Activated CD4-positive, alpha-beta T cell treated with anti-CD3 and anti-CD28 coated beads, Interleukin-2, Interleukin-6, amounts not matched to agents 100 ng/mL and 50 ng/mL, durations not matched to agents 16 hours and 8 hours (primary cell): ENCODE measurements around the gene LRP1-AS.

ENCODE experiments used
- DNase-seq: peaks from one replicate; pipeline ENCODE4 v3.0.0-alpha.2; 2020

LRP1-AS gene

DNA sequence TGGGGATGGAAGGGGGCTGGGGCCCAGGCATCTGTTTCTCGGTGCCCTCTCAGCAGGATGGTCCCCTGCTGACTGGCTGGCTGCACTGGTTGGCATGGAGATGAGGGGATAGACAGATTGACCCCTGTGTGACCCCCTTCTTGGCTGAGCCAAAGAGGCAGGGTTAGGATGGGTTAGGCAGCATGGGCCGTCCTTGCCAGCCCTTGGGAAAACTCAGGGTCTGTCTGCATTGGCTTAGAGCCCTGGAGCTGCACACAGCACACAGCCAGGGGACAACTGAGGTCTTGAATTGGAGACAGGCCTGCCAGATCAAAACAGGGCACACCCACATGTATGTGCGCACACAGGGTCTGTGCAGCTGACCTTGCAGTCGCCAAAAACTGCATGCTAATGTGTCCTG is 11.2 kb upstream of the LRP1-AS start:
- no peak for DNase-seq

DNA sequence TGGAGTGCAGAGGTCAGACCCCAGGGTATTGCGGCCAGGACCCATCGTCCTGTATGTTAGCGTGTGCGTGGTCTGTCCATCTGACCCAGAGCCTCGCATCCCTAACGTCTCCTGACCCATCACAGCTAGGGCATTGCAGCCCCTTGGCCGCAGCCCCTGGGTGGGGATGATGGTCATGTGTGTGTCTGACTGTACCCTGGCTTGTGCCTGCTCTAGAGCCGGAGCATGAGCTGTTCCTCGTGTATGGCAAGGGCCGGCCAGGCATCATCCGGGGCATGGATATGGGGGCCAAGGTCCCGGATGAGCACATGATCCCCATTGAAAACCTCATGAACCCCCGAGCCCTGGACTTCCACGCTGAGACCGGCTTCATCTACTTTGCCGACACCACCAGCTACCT is 10.8 kb upstream of the LRP1-AS start:
- DNase-seq = no peak

DNA sequence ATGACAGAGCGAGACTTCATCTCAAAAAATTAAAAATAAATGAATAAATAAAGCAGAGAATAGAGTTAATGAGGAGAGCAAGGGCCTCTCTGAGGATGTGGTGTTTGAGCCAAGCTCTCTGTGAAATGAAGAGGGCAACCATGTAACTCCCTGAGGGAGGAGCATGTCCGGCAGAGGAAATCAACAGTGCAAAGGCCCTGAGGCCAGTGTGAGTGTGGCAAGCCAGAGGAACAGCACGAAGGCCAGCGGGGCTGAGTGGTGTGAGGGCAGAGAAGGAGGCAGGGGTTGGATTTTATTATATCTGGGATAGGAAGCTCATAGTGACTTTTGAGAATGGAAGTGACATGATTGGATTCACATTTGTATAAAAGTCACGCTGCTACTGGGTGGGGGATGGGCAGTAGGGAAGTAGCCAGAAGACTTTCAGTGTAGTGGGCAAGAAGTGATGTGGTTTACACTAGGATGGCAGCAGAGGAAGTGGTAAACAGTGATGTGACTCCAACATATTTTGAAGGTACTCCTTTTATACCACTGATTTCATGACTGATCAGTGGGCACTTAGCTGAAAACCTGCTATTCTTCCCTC is 10.3 kb upstream of the LRP1-AS start:
- DNase-seq = no peak

DNA sequence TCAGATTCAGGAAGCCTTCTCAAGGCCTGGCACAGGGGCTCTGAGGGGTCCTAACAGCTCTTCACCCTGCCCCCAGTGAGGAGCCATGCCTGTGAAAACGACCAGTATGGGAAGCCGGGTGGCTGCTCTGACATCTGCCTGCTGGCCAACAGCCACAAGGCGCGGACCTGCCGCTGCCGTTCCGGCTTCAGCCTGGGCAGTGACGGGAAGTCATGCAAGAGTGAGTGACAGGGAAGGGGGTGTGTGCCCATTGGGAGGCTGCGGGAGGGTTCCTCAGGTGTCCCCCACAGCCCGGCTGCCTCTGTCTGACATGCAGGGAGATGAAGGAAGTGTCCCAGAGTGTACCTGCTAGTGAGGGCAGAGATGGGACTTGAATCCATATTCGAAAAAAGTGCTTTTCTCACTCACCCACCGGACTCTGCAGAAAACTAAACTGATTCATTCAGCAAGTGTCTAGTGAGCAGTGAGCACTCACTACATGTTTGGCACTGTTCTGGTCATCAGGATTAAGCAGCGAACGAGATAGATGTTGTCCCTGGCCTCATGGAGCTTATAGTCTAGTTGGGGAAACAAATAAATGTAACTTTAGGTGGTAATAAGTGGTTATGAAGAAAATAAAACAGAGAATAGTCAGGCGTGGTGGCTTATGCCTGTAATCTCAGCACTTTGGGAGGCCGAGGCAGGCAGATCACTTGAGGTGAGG is 9.4 kb upstream of the LRP1-AS start:
- no peak for DNase-seq

DNA sequence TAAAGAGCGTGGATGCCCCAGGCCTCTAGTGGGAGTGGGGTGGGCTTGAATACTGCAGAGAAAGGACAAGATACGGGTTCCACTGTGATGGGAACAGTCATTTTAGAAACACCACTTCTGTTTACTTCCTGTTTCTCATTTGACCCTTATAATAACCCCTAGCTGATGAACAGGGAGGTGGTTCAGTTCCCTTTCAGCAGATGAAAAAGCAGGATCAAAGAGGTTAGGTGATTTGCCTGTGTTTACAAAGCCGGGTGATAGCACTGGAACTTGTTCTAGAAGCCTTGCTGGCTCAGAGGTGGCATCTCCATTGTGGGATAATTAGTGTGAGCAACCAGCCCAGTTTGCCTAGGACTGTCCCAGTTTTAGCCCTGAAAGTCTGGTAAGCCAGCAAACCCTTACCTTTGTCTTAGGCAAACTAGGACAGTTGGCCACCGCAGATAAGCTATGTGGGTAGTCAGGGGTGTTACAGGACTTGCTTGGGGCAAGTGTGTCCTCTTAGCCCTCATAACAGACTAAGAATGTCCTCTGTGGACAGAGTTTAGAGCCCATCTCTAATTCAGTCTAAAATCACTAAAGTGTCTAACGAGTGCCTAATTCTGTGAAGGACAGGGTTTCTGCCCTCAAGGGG is 7.5 kb upstream of the LRP1-AS start:
- no peak for DNase-seq

- no peak for DNase-seq
Measured at GRCh38 chr12:57154076-57154475, 6.7 kb upstream of the LRP1-AS start.

DNA sequence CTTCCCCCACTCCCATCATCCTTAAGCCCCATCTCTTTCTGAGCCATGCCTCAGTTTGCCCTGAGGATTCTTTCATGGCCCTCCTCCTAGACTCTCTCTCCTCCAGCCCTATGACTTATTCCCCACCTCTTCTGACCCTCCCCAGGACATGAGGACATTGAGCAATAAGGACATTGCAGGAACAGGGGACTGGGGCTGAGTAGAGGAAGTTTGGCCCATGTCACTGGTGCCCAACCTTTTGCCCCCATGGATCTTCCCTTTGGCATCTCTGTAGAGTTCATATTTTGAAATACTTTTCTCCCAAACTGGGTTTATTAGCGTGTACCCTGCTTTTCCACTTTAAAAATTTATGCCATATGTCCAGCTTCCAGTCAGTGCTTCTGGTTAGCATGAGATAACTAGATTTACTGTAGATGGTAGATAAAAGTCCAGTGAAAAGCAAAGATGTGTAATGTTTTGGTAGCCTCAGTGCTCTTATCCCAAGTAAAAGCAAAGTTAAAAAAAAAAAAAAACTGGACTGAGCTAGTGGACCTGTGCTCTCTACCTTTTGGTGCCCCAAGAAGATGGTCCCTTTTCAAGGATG is 6.1 kb upstream of the LRP1-AS start:
- no peak for DNase-seq

- no peak for DNase-seq
Measured at GRCh38 chr12:57152639-57153038, 5.2 kb upstream of the LRP1-AS start.

DNA sequence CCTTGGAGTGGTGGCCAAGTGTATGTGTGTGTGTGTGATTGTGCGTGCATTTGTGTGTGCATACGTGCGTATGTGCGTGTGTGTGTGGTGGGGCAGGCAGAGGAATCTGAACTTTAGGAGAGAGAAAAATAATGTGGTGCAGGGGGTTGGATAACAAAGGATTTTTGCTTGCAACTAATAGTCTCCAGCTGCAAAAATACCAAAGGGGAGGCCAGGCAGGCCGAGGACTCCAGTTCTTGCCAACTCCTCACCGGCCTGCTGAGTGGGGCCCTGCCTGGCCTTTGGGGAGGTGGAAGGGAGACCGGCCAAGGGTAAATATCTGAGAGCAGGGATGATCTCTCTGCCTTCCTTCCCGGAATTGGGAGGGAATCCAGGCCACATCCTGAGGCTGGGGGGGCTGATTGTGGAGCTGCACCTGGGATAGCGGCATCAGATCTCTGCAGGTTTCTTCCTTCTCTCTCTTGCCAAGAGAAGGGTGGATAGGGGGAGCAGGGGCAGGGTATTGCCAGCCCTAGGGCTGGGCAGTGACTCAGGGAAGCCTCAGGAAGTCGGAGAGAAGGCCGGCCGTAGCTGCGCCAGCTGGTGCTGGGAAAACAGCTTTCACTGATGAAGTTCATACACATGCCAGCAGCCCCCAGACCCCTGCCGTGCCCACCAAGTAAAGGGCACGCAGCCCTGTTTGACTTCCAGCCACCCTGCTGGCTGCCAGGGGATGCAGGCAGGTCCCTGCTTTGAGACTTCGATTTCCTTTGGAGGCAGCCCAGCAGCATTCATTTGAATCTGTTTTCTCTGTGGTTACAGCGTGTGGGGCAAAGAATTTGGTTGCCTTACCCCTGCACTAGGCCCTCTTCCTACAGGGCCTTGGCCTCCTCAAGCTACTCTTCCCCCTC is 4.6 kb upstream of the LRP1-AS start:
- DNase-seq = no peak

GRCh38 chr12:57150400-57151000 is 3.1 kb upstream of the LRP1-AS start:
- no peak for DNase-seq

- DNase-seq = no peak
Measured at GRCh38 chr12:57149245-57149900, 2.0 kb upstream of the LRP1-AS start.

GRCh38 chr12:57148469-57149244 is 1.2 kb upstream of the LRP1-AS start:
- no peak for DNase-seq

- DNase-seq = no peak
Measured at GRCh38 chr12:57146092-57146491, 1.3 kb downstream of the LRP1-AS start.

DNA sequence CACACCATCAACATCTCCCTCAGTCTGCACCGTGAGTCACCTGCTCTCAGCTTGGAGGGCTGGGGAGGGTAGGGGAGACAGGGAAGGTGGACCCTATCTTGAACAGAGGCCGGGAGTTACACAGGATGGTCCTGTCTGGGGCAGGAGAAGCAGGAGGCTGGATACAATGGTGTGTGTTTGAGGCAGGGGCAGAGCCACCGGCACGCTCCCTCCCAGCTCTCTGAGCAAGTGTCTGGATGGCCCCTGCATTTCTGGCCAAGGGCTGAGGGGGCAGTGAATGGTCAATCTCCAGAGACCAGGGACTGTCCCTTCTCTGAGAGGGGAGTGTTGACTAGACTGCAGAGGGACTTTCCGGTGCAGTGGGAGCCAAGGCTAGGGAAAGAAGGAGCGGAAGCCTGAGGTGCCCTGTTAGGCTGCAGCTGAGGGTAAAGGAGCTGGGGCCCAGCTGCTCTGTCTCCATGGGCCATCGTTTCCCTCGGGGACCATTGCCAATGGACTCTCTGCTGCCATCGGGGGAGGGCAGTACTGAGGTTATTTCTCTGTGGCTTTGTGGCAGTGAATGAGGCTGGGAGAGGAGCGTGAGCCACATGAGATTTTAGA is 1.9 kb downstream of the LRP1-AS start:
- no peak for DNase-seq

DNA sequence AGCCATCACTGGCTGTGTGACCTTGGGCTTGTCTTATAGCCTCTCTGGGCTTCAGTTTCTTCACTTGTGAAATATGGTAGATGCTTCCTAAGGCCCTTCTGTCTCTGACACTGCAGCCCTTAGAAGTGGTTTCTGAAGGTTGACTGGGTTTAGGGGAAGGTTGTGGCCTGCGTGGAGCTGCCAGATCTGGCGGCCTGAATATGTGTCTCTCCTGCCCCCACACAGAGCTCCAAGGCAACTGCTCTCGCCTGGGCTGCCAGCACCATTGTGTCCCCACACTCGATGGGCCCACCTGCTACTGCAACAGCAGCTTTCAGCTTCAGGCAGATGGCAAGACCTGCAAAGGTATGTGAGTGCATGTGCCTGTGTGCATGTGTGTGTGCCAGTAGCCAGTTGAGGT is 4.0 kb downstream of the LRP1-AS start:
- DNase-seq = no peak

- DNase-seq = no peak
Measured at GRCh38 chr12:57142727-57143126, 4.7 kb downstream of the LRP1-AS start.

DNA sequence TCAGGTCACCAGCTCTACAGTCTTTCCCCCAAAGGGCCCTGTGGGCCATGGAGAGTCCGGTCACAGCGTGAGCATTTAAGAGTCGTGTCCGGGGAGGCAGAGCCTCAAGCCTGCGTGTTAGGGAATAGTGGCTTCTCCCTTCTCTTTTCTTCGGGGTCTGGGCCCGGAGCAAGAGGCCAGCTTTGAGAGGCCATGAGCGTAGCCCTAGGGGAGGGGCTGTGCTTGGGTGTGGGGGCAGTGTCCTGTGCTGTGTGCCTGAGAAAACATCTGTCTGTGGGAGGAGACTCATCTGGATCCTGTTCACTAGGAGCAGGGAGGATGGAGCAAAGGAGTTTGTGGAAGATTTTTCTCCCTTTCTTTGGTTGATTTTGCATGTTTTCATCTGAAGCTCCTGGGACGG is 5.3 kb downstream of the LRP1-AS start:
- no peak for DNase-seq

- DNase-seq = no peak
Measured at GRCh38 chr12:57141249-57141648, 6.2 kb downstream of the LRP1-AS start.

- DNase-seq = no peak
Measured at GRCh38 chr12:57139796-57140649, 7.4 kb downstream of the LRP1-AS start.
